Choroid plexus epithelial cell (primary cell): ENCODE measurements around the gene TFEB.

Experiments
- DNase-seq: peaks from one replicate; pipeline ENCODE4 v3.0.0-alpha.2; 2010; ENCODE audit warnings: low read depth
- H3K4me3 ChIP-seq: 2 replicates; pipeline ENCODE4 v1.5.1; 2011; ENCODE audit warnings: low read depth, mild to moderate bottlenecking, control low read depth, low read length, moderate library complexity
- CTCF ChIP-seq: conservative IDR thresholded peaks from 2 replicates; pipeline ENCODE4 v1.5.1; 2011; ENCODE audit warnings: low read depth, mild to moderate bottlenecking, control low read depth, inconsistent platforms, low read length, moderate library complexity

TFEB gene

GRCh38 chr6:41653691-41654090 is 81.7 kb downstream of the TFEB start:
- H3K4me3 ChIP-seq: no peak overlapping the region
- TF ChIP-seq CTCF: no peak
- no peak for DNase-seq

GRCh38 chr6:41652866-41653652 is 82.3 kb downstream of the TFEB start:
- no peak for TF ChIP-seq CTCF
- peak; percentile 50 for DNase-seq
- no peak overlapping the region for H3K4me3 ChIP-seq

- no peak for TF ChIP-seq CTCF
- DNase-seq: no peak
- H3K4me3 ChIP-seq: no peak overlapping the region
These were observed 83.3 kb downstream of the TFEB start for GRCh38 chr6:41651962-41652657.

GRCh38 chr6:41651246-41651961 is 84.0 kb downstream of the TFEB start:
- DNase-seq: no peak
- no peak overlapping the region for H3K4me3 ChIP-seq
- TF ChIP-seq CTCF: peak; percentile 6

GRCh38 chr6:41650120-41650519 is 85.3 kb downstream of the TFEB start:
- no peak overlapping the region for H3K4me3 ChIP-seq
- no peak for DNase-seq

GRCh38 chr6:41649596-41649995 is 85.8 kb downstream of the TFEB start:
- TF ChIP-seq CTCF: no peak
- no peak overlapping the region for H3K4me3 ChIP-seq
- DNase-seq: no peak

More at GRCh38 chr6:41650120-41650519, 85.3 kb downstream of the TFEB start:
- no peak for TF ChIP-seq CTCF
